Measurements from ENCODE around the gene TAAR2.

TAAR2 gene

DNA sequence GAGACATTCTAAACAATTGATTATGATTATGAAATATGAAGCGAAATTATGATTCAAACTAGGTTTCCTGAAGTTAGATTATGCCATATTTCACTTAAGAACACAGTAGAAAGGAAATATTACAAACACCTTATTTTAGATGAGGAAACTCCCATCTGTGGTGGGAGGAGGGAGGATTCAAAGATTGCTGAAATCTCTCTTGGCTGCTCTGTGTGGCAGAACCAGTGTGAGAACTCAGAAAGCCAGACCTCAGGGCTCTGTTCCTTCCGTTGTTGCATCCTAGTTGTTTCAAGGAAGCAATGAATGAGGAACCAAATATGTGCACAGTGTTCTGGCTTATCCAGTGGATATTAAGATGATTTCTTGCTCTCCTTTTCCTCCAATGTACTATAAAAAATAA is 36.7 kb downstream of the TAAR2 start:
- no peak overlapping the region for H3K4me3 Mint-ChIP-seq
- no peaks in the 10 kb centered on the region for H3K9me3 Mint-ChIP-seq
- no peaks in the 10 kb centered on the region for H3K36me3 Mint-ChIP-seq
- H3K27ac Mint-ChIP-seq = no peak overlapping the region
- peaks cover 20% of the 10 kb centered on the region for H3K27me3 Mint-ChIP-seq
- H3K4me1 Mint-ChIP-seq = no peaks in the 10 kb centered on the region

DNA sequence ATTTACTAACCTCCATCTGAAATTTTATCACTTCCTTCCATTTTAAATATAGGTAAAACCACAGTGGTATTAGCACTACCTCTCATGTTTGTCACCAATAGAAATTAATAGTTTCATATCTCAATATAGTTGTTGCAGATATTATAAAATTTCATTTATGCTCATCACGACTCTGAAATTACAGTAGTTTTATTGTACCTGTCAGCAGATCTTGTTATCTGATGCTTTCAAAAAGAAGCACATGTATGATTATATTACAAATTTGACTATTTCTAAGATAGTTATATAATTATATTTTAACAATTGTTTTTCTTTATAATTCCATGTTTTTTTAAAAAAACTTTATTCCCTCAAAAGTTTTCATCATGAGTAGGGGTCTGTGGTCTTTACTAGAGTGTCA is 39.4 kb downstream of the TAAR2 start:
- Mint-ChIP-seq H3K4me1 (no peaks in the 10 kb centered on the region), H3K9me3 (no peaks in the 10 kb centered on the region), H3K27ac (no peak overlapping the region), H3K27me3 (peaks cover 19% of the 10 kb centered on the region), H3K36me3 (no peaks in the 10 kb centered on the region), H3K4me3 (no peak overlapping the region)

DNA sequence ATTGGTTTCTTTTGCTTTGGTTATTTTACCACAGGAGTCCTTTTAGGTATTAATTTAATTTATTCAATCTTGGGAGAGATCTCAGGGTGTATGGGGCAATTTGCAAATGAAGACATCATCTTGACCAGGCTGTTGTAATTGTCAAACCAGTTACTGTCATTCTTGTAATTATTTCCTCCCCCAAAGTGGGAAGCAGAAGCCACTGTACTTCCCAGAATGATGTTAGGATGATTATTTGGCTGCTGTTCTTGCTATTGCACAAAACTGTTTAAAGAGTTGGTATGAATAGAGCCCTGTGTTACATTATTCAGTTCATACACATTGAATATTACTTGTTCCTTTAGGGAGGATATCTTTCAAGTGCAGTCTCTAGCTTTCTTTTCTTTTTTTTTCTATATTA is 52.3 kb downstream of the TAAR2 start:
- no peak overlapping the region for H3K4me3 Mint-ChIP-seq
- no peaks in the 10 kb centered on the region for H3K4me1 Mint-ChIP-seq
- H3K27me3 Mint-ChIP-seq = peaks cover 15% of the 10 kb centered on the region
- H3K9me3 Mint-ChIP-seq = no peaks in the 10 kb centered on the region
- H3K36me3 Mint-ChIP-seq = no peaks in the 10 kb centered on the region
- no peak overlapping the region for H3K27ac Mint-ChIP-seq

DNA sequence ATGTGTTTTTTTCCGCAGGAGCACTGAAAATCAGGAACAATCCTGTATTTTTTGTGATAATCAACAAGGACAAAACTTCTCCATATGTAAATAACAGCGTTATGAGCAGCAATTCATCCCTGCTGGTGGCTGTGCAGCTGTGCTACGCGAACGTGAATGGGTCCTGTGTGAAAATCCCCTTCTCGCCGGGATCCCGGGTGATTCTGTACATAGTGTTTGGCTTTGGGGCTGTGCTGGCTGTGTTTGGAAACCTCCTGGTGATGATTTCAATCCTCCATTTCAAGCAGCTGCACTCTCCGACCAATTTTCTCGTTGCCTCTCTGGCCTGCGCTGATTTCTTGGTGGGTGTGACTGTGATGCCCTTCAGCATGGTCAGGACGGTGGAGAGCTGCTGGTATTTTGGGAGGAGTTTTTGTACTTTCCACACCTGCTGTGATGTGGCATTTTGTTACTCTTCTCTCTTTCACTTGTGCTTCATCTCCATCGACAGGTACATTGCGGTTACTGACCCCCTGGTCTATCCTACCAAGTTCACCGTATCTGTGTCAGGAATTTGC is 53.8 kb downstream of the TAAR2 start, which contains the start of gene TAAR6:
Gene TAAR6, plus strand, starts transcription at position 102 of the 557 bp plus-strand sequence. Its CDS starts 0 bp downstream, at position 102.
- H3K9me3 Mint-ChIP-seq = no peaks in the 10 kb centered on the region
- peaks cover 16% of the 10 kb centered on the region for H3K27me3 Mint-ChIP-seq
- H3K36me3 Mint-ChIP-seq = no peaks in the 10 kb centered on the region
- H3K4me1 Mint-ChIP-seq = no peaks in the 10 kb centered on the region
- no peak within 1 kb of the TSS for H3K27ac Mint-ChIP-seq
- H3K4me3 Mint-ChIP-seq = no peak within 1 kb of the TSS

DNA sequence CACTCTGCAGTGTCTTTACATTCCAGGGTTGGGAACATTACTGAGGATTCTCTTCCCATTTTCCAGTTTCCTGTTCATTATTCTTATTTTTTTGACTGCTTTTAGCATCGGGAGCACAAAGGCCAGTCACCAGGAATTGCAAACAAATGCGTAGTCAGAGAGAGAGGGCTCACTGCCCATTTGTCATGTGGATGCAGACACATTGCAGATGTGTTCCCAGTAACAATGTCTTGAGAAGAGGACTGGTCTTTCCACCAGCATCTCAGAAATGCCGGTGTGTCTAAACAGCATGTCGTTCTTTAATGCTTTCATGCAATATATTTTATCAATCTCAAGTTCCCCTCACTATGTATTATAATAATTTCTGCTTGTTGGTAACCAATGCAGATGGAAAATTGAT is 54.9 kb downstream of the TAAR2 start:
- Mint-ChIP-seq H3K9me3 (no peaks in the 10 kb centered on the region), H3K27me3 (peaks cover 19% of the 10 kb centered on the region)

GRCh38 chr6:132568611-132569010 is 55.5 kb downstream of the TAAR2 start:
- Mint-ChIP-seq H3K4me3 (no peak overlapping the region), H3K4me1 (no peaks in the 10 kb centered on the region), H3K27me3 (peaks cover 17% of the 10 kb centered on the region), H3K36me3 (no peaks in the 10 kb centered on the region), H3K27ac (no peak overlapping the region), H3K9me3 (no peaks in the 10 kb centered on the region)

More for the DNA sequence above, 54.9 kb downstream of the TAAR2 start:
- no peak overlapping the region for H3K27ac Mint-ChIP-seq
- H3K36me3 Mint-ChIP-seq = no peaks in the 10 kb centered on the region
- no peaks in the 10 kb centered on the region for H3K4me1 Mint-ChIP-seq
- no peak overlapping the region for H3K4me3 Mint-ChIP-seq

- Mint-ChIP-seq H3K4me3 (no peak overlapping the region), H3K27me3 (peaks cover 17% of the 10 kb centered on the region), H3K27ac (no peak overlapping the region), H3K36me3 (no peaks in the 10 kb centered on the region), H3K9me3 (no peaks in the 10 kb centered on the region), H3K4me1 (no peaks in the 10 kb centered on the region)
These were observed 56.5 kb downstream of the TAAR2 start for GRCh38 chr6:132567566-132567965.

All from activated naive CD4-positive, alpha-beta T cell treated with anti-CD3 and anti-CD28 coated beads, Interleukin-2, amount 50 U/mL, for 24 hours (primary cell).